Measurements from ENCODE around the gene HYAL2. TPM values are rescaled to one million over a fixed set of nuclear protein-coding genes. Genes with fewer than 3 reads are reported as not detected.

Gene HYAL2, protein sequence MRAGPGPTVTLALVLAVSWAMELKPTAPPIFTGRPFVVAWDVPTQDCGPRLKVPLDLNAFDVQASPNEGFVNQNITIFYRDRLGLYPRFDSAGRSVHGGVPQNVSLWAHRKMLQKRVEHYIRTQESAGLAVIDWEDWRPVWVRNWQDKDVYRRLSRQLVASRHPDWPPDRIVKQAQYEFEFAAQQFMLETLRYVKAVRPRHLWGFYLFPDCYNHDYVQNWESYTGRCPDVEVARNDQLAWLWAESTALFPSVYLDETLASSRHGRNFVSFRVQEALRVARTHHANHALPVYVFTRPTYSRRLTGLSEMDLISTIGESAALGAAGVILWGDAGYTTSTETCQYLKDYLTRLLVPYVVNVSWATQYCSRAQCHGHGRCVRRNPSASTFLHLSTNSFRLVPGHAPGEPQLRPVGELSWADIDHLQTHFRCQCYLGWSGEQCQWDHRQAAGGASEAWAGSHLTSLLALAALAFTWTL
- total RNA-seq (ENCODE audit: insufficient read depth, low replicate concordance) = 51.8 TPM

DNA sequence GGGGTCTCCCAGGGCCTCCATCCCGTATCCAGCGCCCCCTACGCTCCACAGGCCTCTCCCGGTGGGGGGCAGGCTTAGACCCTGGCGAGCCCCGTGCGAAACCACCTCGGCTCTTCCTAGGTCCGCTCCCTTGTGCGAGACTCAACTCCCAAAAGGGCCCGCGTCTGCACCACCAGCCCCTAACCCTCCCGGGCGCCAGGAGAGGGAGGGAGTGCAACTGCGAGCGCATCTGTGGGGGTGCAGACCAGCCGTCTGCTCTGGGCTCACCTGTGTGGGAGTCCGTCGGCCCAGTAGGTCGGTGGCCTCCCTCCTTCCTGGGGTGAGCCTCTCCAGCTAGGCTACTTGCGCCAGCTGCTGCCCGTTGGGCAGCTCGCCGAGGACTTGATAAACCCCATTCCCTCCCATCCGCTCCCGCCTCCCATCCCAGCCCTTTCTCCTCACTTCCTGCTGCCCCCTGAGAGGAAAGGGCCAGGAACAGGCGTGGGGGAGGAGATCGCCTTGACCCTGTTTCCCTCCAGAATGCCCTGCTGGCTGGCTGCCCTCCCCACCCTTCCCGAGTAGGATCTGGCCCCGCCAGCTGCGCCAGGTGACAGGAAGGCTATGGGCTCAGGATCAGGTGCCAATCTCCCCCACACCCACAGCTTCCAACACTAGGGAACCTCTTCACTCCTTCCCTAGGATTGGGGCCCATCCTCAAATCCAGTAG is at the start of gene HYAL2:
TSS of gene HYAL2 (minus strand) at position 360 of the 706 bp plus-strand sequence. CDS start 2,256 bp downstream, outside the sequence.
- no peak for DNase-seq (ENCODE audit: low spot score)

DNA sequence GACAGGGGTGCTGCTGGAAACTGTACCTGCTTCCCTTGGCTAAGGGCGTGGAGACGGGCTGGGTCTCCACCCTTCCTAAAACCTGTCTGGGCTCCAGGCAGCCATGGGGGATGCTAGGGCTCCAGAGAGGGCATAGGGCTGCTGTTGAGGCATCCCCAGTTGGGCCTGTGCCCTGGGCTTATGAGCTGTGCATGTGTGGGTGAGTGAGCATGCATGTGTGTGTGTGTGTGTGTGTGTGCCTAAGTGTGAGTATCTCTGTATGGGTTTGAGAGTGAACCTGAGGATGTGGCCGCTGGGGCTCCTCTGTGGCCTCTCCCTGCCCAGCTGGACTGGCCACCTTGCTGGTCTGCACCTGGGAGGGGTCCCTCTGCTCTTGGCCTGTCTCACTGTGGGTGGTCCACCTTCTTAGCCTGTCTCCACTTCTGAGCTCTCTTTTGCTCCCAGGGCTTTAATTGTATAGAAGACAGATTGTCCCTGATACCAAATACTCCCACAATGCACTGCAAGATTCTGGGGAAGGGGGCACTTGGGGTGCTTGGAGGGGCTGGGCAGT is 48.7 kb upstream of the HYAL2 start:
- no peak for DNase-seq (ENCODE audit: low spot score)

DNA sequence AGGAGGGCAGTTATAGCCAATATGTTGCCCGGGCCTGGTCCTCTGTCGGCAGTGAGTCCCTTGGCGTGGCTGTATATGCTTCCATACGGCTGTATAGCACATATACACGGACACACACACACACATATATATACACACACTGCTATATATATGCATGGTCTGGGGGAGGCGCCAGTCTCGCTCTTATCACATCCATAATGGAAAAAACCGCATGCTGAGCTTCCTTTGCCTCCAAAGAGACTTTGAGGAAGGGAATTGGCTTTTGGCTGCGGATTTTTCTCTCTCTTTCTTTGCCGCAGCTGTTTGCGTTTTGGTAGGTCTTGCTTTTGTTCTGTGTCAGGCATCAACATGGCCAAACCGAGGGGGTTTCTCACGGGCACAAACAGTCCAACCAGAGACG is 48.0 kb upstream of the HYAL2 start:
- DNase-seq (ENCODE audit: low spot score) = peak; percentile 66

- no peak for DNase-seq (ENCODE audit: low spot score)
Measured at GRCh38 chr3:50369012-50369670, 46.6 kb upstream of the HYAL2 start.

GRCh38 chr3:50365842-50366220 is 43.3 kb upstream of the HYAL2 start:
- DNase-seq (ENCODE audit: low spot score) = no peak

DNA sequence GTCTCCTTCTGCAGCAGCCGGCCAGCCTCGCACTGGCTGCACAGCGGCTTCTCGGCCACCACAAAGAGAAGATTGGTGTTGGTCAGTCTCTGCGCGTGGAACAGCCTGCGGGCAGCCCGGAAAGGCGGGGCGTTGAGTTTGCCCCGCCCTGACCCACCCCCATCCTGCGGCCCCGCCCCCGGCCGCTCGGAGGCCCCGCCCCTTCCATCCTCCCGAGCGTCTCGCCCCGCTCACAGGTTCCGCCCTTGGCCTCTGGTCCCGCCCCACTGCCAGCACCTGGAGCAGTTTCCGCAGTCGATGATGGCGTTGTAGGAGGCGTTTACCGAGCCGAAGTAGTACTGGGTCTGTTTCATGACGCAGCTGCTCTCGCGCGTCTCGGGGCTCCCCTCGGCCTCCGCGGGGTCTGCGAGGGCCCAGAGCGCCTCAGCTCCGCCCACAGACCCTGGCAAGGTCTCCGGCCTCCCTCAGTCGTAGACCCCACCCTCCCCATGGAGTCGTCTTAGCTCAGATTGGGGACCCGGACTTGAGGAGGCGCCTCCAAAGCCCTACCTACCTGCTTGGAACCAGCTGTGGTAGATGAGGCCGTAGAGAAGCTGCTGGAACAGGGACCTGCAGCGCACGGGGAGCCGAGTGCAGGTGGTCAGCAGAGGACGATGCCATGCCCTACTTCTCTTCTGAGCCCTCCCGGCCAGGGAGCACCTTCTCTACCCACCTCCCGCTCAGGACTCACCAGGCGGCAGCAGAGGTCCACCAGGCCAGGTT is 42.7 kb upstream of the HYAL2 start:
- peak; percentile 82 for DNase-seq (ENCODE audit: low spot score)

- DNase-seq (ENCODE audit: low spot score) = peak; percentile 51
Measured at GRCh38 chr3:50364573-50365079, 42.1 kb upstream of the HYAL2 start.

GRCh38 chr3:50359760-50360110 is 37.2 kb upstream of the HYAL2 start:
- DNase-seq (ENCODE audit: low spot score) = no peak

DNA sequence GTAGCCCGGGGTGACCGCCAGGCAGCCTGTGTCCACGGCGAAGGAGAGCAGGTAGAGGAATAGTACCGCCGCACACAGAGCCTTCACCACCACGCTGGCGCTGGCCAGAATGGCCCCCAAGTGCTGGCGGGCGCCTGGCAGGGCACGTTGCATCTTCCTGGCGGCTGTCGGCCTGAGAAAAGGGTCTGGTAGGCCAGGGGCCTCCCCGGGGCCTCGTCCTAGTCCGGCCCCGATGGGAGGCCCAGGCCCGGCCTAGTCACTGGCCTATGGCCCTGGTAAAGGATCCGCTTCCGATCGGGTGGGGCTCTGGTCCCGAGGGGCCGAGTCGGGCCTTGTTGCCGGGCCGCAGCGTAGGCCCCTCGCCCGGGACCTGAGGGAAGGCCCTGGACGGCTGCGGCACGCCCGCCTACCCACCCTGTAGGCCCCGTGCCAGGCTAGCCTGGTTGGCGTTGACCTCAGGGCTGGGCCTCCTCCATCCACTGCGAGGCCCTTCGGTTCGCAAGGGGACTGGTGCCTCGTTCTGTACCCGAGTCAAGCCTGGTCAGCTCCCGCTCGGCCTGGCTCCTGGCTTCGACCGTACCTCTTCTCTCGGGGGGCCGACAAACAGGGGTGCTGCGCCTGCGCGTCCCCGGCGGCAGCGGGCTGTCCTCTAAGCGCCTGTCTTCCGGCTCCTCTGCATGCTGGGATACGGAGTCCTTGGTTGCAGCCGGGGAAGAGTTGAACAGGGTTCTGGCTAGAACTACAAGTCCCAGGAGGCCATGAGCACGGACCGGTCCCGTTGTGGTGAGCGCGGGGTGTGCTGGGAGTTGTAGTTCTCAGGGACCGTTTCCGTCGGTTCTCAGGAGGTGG is 36.6 kb upstream of the HYAL2 start, which contains the start of gene TMEM115:
TSS of gene TMEM115 (minus strand) at position 611 of the 849 bp plus-strand sequence. CDS start at position 153, 458 bp downstream.
- peak; percentile 100 for DNase-seq (ENCODE audit: low spot score)

GRCh38 chr3:50358355-50358910 is 35.9 kb upstream of the HYAL2 start:
- DNase-seq (ENCODE audit: low spot score) = no peak

GRCh38 chr3:50357481-50357880 is 34.9 kb upstream of the HYAL2 start:
- DNase-seq (ENCODE audit: low spot score) = no peak

GRCh38 chr3:50356553-50356952 is 34.0 kb upstream of the HYAL2 start:
- DNase-seq (ENCODE audit: low spot score) = no peak

- DNase-seq (ENCODE audit: low spot score) = no peak
Measured at GRCh38 chr3:50355829-50356552, 33.4 kb upstream of the HYAL2 start.

DNA sequence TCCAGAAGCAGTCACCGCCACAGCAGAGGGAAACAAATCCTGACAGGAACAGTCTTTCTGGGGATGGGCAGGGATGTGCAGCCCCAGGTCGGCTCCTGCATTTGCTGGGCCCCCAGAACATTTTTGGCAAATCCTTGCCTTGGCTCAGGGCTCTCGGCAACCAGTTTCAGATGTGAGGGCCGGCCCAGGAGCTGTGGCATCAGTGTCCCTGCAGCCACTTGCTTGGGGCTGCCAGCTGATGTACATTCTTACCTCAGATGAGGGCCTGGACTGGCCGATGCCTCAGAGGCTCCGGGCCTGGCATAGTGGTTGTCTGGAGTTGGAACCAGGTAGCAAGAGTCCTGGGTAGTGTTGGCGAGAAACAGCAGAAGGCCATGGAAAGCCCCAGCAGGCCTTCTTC is 32.3 kb upstream of the HYAL2 start:
- no peak for DNase-seq (ENCODE audit: low spot score)

DNA sequence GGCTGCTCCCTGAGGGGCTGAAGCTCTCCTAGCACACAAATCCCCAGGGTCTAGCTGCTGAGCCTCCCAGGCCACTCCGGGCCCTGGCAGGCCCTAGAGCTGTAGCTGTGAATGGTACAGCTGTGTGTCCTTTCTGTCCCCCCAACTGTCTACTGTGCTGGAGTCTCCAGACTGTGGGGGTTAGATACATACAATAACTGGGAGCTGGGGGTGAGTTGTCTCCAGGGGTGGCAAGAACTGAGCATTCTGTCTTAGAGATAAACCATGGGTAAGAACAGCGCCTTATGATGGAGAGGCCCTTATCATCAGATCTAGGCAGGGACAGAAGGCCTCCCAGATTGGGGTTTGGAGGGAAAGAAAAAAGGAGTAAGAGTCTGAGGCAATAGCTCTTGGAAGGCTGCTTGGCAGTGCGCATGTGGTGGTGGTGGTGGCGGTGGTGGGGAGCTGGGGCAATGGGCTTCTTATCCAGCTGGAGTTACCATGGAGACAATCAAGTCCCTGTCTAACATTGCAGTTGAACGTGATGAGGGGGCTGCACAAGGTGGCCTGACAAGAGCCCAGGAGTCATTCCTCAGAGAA is 31.7 kb upstream of the HYAL2 start:
- DNase-seq (ENCODE audit: low spot score) = no peak

GRCh38 chr3:50353245-50354004 is 30.9 kb upstream of the HYAL2 start:
- no peak for DNase-seq (ENCODE audit: low spot score)

DNA sequence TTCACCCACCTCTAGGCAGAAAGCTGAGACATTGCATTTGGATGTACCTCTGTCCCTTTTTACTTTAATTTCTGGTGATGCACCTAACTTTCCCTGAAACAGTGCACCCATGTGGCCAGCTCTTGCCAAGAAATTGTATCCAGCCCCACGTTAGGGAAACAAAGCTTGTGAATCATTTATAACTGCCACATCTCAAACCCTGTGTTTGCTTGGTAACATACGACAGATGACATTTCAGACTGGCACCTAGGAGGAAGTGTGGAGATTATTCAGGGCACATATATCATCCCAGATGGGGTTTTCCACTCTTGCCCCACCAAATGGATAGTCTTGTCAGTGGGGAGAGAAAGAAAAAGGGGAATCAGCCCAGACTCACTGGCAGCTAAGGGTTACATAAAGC is 30.2 kb upstream of the HYAL2 start:
- no peak for DNase-seq (ENCODE audit: low spot score)

DNA sequence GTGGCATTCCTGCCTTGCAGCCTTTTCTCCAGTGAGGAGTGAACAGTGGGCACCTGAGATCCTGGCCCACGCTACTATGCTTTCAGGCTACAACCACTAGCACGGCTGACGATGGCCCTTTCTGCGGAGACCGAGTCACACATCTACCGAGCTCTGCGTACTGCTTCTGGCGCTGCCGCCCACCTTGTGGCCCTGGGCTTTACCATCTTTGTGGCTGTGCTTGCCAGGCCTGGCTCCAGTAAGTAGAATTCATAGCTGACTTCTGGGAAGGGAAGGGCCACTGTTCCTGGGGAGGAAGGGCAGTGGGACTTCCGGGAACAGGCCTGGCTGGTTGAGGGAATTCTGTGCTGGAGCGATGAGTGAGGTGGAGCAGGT is 28.8 kb upstream of the HYAL2 start:
- DNase-seq (ENCODE audit: low spot score) = no peak

All from umbilical cord (tissue), 2 donors.